Stimulated activated naive CD8-positive, alpha-beta T cell treated with anti-CD3 and anti-CD28 coated beads, Interleukin-15, Interleukin-2, amounts not matched to agents 100 ng/mL and 50 ng/mL, for 24 hours (primary cell): Measurements from ENCODE around the gene GEMIN4.
"Not testable (repeated sequence)": the region's sequence is repeated elsewhere in the genome, so short reads cannot be mapped to it uniquely, and the experiment has no call there.

Source experiments
- H3K27ac Mint-ChIP-seq: one replicate; pipeline ENCODE4 v1.8.0; 2021; ENCODE audit warnings: mild to moderate bottlenecking, mixed read lengths
- H3K27me3 Mint-ChIP-seq: one replicate; pipeline ENCODE4 v1.8.0; 2021; ENCODE audit warnings: mixed read lengths
- H3K36me3 Mint-ChIP-seq: one replicate; pipeline ENCODE4 v1.8.0; 2021; ENCODE audit warnings: low read depth, mixed read lengths
- H3K4me1 Mint-ChIP-seq: one replicate; pipeline ENCODE4 v1.8.0; 2021; ENCODE audit warnings: low read depth, mixed read lengths
- H3K4me3 Mint-ChIP-seq: one replicate; pipeline ENCODE4 v1.8.0; 2021; ENCODE audit warnings: mild to moderate bottlenecking, mixed read lengths
- H3K9me3 Mint-ChIP-seq: one replicate; pipeline ENCODE4 v1.8.0; 2021; ENCODE audit warnings: mixed read lengths

GEMIN4 gene

GRCh38 chr17:708132-708531, 43.9 kb downstream of the GEMIN4 start:
- no peaks in the 10 kb centered on the region for H3K9me3 Mint-ChIP-seq
- peaks cover 17% of the 10 kb centered on the region for H3K4me1 Mint-ChIP-seq
- no peak overlapping the region for H3K4me3 Mint-ChIP-seq
- peaks cover 45% of the 10 kb centered on the region for H3K36me3 Mint-ChIP-seq
- H3K27me3 Mint-ChIP-seq: no peaks in the 10 kb centered on the region
- no peak overlapping the region for H3K27ac Mint-ChIP-seq

- H3K4me3 Mint-ChIP-seq: no peak overlapping the region
- no peaks in the 10 kb centered on the region for H3K27me3 Mint-ChIP-seq
- H3K4me1 Mint-ChIP-seq: no peaks in the 10 kb centered on the region
- H3K36me3 Mint-ChIP-seq: peaks cover 40% of the 10 kb centered on the region
- no peaks in the 10 kb centered on the region for H3K9me3 Mint-ChIP-seq
- no peak overlapping the region for H3K27ac Mint-ChIP-seq
These were observed 46.2 kb downstream of the GEMIN4 start for GRCh38 chr17:705863-706262.

- Mint-ChIP-seq H3K4me3 (no peak overlapping the region), H3K4me1 (no peaks in the 10 kb centered on the region), H3K9me3 (no peaks in the 10 kb centered on the region), H3K36me3 (peaks cover 37% of the 10 kb centered on the region), H3K27ac (no peak overlapping the region), H3K27me3 (no peaks in the 10 kb centered on the region)
These were observed 47.1 kb downstream of the GEMIN4 start for GRCh38 chr17:705011-705410.

- H3K4me3 Mint-ChIP-seq: no peak overlapping the region
- no peaks in the 10 kb centered on the region for H3K27me3 Mint-ChIP-seq
- H3K36me3 Mint-ChIP-seq: peaks cover 37% of the 10 kb centered on the region
- H3K9me3 Mint-ChIP-seq: no peaks in the 10 kb centered on the region
- no peaks in the 10 kb centered on the region for H3K4me1 Mint-ChIP-seq
- no peak overlapping the region for H3K27ac Mint-ChIP-seq
These were observed 47.8 kb downstream of the GEMIN4 start for GRCh38 chr17:704111-704864.

- H3K27me3 Mint-ChIP-seq: no peaks in the 10 kb centered on the region
- H3K36me3 Mint-ChIP-seq: peaks cover 33% of the 10 kb centered on the region
- no peaks in the 10 kb centered on the region for H3K4me1 Mint-ChIP-seq
- no peak overlapping the region for H3K27ac Mint-ChIP-seq
- H3K4me3 Mint-ChIP-seq: no peak overlapping the region
- H3K9me3 Mint-ChIP-seq: no peaks in the 10 kb centered on the region
These were observed 48.8 kb downstream of the GEMIN4 start for GRCh38 chr17:703081-703875.

GRCh38 chr17:700504-701094, 51.5 kb downstream of the GEMIN4 start:
- no peak overlapping the region for H3K4me3 Mint-ChIP-seq
- H3K36me3 Mint-ChIP-seq: peaks cover 32% of the 10 kb centered on the region
- no peaks in the 10 kb centered on the region for H3K4me1 Mint-ChIP-seq
- H3K27me3 Mint-ChIP-seq: no peaks in the 10 kb centered on the region
- no peak overlapping the region for H3K27ac Mint-ChIP-seq
- no peaks in the 10 kb centered on the region for H3K9me3 Mint-ChIP-seq

- Mint-ChIP-seq H3K4me1 (no peaks in the 10 kb centered on the region), H3K9me3 (no peaks in the 10 kb centered on the region)
These were observed 52.7 kb downstream of the GEMIN4 start for GRCh38 chr17:699345-699744.

GRCh38 chr17:698096-698495, 54.0 kb downstream of the GEMIN4 start:
- H3K9me3 Mint-ChIP-seq, H3K4me1 Mint-ChIP-seq, H3K4me3 Mint-ChIP-seq, H3K27me3 Mint-ChIP-seq, H3K27ac Mint-ChIP-seq: not testable (repeated sequence)
- peaks cover 41% of the 10 kb centered on the region for H3K36me3 Mint-ChIP-seq

More at GRCh38 chr17:699345-699744, 52.7 kb downstream of the GEMIN4 start:
- H3K27ac Mint-ChIP-seq: no peak overlapping the region
- H3K4me3 Mint-ChIP-seq: no peak overlapping the region
- H3K36me3 Mint-ChIP-seq: peaks cover 36% of the 10 kb centered on the region
- no peaks in the 10 kb centered on the region for H3K27me3 Mint-ChIP-seq

- Mint-ChIP-seq H3K27me3 (no peaks in the 10 kb centered on the region), H3K9me3 (no peaks in the 10 kb centered on the region), H3K27ac (no peak overlapping the region), H3K4me1 (no peaks in the 10 kb centered on the region), H3K4me3 (no peak overlapping the region), H3K36me3 (peaks cover 41% of the 10 kb centered on the region)
These were observed 54.4 kb downstream of the GEMIN4 start for GRCh38 chr17:697682-698081.

GRCh38 chr17:696369-696768, 55.7 kb downstream of the GEMIN4 start:
- H3K9me3 Mint-ChIP-seq: no peaks in the 10 kb centered on the region
- H3K4me3 Mint-ChIP-seq: no peak overlapping the region
- H3K4me1 Mint-ChIP-seq: no peaks in the 10 kb centered on the region
- no peaks in the 10 kb centered on the region for H3K27me3 Mint-ChIP-seq
- peaks cover 50% of the 10 kb centered on the region for H3K36me3 Mint-ChIP-seq
- no peak overlapping the region for H3K27ac Mint-ChIP-seq
